ENCODE results near the gene ZGPAT. TPM values are rescaled to one million over a fixed set of nuclear protein-coding genes. Genes with fewer than 3 reads are reported as not detected.

Gene ZGPAT
- total and polyA plus RNA-seq, 2 of the 13 experiments (the other 11 are each of a cell fraction or from before 2014, with no cell fraction given) = 23.0 to 41.9 TPM

- TF ChIP-seq ZNF781 (CRISPR knock-in tag; IDR thresholded peaks at IDR 0.05; ENCODE audit: borderline replicate concordance, not compliant biosample characterization) (no peak), ZNF552 (CRISPR knock-in tag; IDR thresholded peaks at IDR 0.05; ENCODE audit: borderline replicate concordance) (peak; percentile 63; the same call in 1 of the 2 replicates), THAP8 (CRISPR knock-in tag; IDR thresholded peaks at IDR 0.05; ENCODE audit: borderline replicate concordance) (no peak), SNRNP70 (IDR thresholded peaks at IDR 0.05; ENCODE audit: low read depth, low read length) (no peak), ZBTB8A (CRISPR knock-in tag; IDR thresholded peaks at IDR 0.05; ENCODE audit: borderline replicate concordance, low read depth) (no peak), MAZ (IDR thresholded peaks at IDR 0.05; ENCODE audit: borderline replicate concordance, low read depth, low read length) (no peak), MAZ (CRISPR knock-in tag; IDR thresholded peaks at IDR 0.05; ENCODE audit: low read depth) (peak; percentile 50; the same call in 1 of the 2 replicates), CHCHD3 (CRISPR knock-in tag; IDR thresholded peaks at IDR 0.05) (no peak), ZNF644 (CRISPR knock-in tag; IDR thresholded peaks at IDR 0.05; ENCODE audit: low read depth) (no peak), ZNF33B (CRISPR knock-in tag; IDR thresholded peaks at IDR 0.05) (no peak), ZNF775 (CRISPR knock-in tag; IDR thresholded peaks at IDR 0.05; ENCODE audit: borderline replicate concordance) (peak; percentile 83; the same call in 1 of the 2 replicates), EEA1 (CRISPR knock-in tag; IDR thresholded peaks at IDR 0.05; ENCODE audit: borderline replicate concordance) (no peak), ZSCAN5A (CRISPR knock-in tag; IDR thresholded peaks at IDR 0.05; ENCODE audit: borderline replicate concordance) (no peak), HINFP (CRISPR knock-in tag; IDR thresholded peaks at IDR 0.05; ENCODE audit: low read depth) (peak; percentile 51; the same call in 1 of the 2 replicates), ZNF891 (CRISPR knock-in tag; IDR thresholded peaks at IDR 0.05) (peak; percentile 12; the same call in 1 of the 2 replicates), KAT8 (CRISPR knock-in tag; IDR thresholded peaks at IDR 0.05) (0 out of 2 replicates have a peak, but pooled peaks have one; percentile 20), ZNF609 (CRISPR knock-in tag; IDR thresholded peaks at IDR 0.05; ENCODE audit: borderline replicate concordance) (peak; percentile 52; the same call in 1 of the 2 replicates), POLR2G (IDR thresholded peaks at IDR 0.05; ENCODE audit: low read depth, low read length) (peak; percentile 54; the same call in 1 of the 2 replicates), ZNF556 (CRISPR knock-in tag; IDR thresholded peaks at IDR 0.05; ENCODE audit: borderline replicate concordance) (peak; percentile 66; the same call in 1 of the 2 replicates), ARNT (IDR thresholded peaks at IDR 0.05) (no peak)
Measured at GRCh38 chr20:63765082-63765873, 57.4 kb downstream of the ZGPAT start (continued).
